Activated naive CD4-positive, alpha-beta T cell treated with Interleukin-2 at 50 U/mL for 16 hours (primary cell): ENCODE data around the gene LRRC8D.
"Not testable (repeated sequence)": the region's sequence is repeated elsewhere in the genome, so short reads cannot be mapped to it uniquely, and the experiment has no call there.

Source experiments
- DNase-seq: peaks from one replicate; pipeline ENCODE4 v3.0.0-alpha.2; 2020

LRRC8D gene

DNA sequence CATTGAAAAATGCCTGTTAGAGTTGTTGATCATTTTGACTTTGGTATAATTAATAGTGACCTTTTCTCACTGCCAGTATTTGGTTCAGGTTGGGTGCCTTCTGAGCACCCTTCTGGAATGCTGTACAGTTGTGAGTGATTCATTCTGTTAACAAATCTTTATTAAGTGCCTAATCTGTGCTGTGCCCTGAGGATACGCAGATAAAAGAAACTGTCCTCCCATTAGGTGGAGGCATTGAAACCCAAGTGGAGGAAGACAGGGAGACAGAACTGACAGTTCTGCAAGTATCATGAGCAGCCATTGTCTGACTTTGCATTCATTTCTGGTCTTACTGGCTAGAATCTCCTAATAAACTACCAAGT is 97.9 kb downstream of the LRRC8D start:
- DNase-seq: no peak

- no peak for DNase-seq
Measured at GRCh38 chr1:89919174-89919573, 98.3 kb downstream of the LRRC8D start.

- DNase-seq: no peak
Measured at GRCh38 chr1:89922911-89923310, 102.1 kb downstream of the LRRC8D start.

DNA sequence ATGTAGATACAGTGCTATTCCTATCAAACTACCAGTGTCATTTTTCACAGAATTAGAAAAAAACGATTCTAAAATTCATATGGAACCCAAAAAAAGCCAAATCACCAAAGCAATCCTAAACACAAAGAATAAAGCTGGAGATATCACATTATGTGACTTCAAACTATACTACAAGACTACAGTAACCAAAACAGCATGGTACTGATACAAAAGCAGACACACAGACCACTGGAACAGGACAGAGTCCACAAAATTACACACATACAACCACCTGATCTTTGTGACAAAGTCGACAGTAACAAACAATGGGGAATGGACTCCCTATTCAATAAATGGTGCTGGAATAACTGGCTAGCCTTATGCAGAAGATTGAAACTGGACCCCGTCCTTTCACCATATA is 102.7 kb downstream of the LRRC8D start:
- DNase-seq: no peak

- not testable (repeated sequence) for DNase-seq
Measured at GRCh38 chr1:89924075-89924474, 103.2 kb downstream of the LRRC8D start.

DNA sequence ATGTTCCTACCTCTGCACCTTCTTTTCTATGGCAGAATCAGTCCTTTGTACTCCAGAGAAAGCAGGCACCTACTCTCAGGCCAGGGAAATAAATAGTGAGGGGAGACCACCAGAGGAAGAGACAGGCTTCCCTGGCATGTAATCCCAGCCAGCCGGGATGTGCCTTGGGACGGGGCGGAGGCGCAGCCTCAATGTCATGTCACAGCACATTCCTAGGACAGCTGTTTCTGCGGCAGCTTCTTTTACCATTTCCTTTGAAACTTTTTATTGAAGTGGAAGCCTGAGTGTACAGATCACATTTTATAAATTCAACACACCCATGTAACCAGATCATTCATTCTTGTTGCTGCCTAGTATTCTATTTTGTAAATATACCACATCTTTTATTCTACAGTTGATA is 106.2 kb downstream of the LRRC8D start:
- no peak for DNase-seq

DNA sequence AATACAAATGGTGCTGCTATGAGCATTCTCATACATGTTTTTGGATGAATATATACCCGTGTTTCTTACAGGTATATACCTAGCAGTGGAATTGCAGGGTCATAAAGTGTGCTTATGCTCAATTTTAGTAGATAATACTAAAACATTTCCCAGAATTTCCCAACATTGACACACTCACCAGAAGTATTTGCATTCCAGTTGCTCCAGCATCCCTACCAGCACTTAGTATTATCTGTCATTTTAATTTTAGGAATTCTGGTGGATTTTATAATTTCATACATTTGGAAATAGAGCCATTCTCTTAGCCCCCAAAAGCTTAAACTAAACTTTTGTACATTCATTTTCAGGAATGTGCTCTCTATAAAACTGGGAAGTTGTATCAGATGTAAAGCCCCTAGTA is 106.6 kb downstream of the LRRC8D start:
- no peak for DNase-seq

GRCh38 chr1:89928506-89928905 is 107.7 kb downstream of the LRRC8D start:
- DNase-seq: no peak

DNA sequence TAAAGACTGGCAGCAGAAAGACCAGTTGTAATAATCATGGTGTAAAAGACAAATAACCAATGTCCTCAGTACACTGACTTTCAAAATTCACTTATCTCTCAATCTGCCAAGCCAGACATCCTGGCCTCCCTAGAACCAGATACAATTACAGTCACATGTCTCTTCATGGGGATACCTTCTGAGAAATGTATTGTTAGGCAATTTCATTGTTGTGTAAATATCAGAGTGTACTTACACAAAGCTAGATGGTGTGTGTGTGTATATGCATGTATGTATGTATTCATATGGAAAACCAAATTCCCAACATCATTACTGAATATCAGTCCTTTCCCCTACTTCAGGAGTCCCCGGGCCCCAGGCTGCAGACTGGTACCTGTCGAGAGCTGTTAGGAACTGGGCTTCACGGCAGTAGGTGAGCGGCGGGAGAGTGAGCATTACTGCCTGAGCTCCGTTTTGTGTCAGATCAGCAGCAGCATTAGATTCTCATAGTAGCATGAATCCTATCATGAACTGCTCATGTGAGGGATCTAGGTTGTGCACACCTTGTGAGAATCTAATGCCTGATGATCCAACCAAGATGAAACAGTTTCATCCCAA is 108.7 kb downstream of the LRRC8D start:
- DNase-seq: no peak

- no peak for DNase-seq
Measured at GRCh38 chr1:89930579-89930978, 109.7 kb downstream of the LRRC8D start.

DNA sequence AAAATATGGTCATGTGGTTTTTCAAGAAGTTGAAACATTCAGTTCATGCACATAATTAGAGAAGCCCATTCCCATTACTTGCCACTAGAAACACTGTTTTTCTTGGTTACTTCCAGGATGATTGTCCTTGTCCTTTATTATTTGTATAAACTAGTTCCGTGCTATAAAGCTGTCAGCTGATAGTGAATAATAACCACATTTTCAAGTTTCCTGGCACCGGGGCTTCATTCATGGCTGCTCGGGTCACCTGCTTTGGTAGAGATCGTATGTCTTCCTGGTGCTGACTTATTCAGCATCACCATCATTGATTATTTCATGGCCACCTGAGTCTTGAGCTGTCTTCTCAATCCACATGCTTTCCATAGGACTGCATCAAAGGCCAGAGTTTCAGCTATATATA is 111.1 kb downstream of the LRRC8D start:
- DNase-seq: no peak

- DNase-seq: no peak
Measured at GRCh38 chr1:89932598-89933364, 111.9 kb downstream of the LRRC8D start.

GRCh38 chr1:89934461-89934860 is 113.6 kb downstream of the LRRC8D start:
- no peak for DNase-seq

- no peak for DNase-seq
Measured at GRCh38 chr1:89935235-89935634, 114.4 kb downstream of the LRRC8D start.

GRCh38 chr1:89936694-89937093 is 115.9 kb downstream of the LRRC8D start:
- no peak for DNase-seq

GRCh38 chr1:89938171-89939055 is 117.6 kb downstream of the LRRC8D start:
- no peak for DNase-seq

DNA sequence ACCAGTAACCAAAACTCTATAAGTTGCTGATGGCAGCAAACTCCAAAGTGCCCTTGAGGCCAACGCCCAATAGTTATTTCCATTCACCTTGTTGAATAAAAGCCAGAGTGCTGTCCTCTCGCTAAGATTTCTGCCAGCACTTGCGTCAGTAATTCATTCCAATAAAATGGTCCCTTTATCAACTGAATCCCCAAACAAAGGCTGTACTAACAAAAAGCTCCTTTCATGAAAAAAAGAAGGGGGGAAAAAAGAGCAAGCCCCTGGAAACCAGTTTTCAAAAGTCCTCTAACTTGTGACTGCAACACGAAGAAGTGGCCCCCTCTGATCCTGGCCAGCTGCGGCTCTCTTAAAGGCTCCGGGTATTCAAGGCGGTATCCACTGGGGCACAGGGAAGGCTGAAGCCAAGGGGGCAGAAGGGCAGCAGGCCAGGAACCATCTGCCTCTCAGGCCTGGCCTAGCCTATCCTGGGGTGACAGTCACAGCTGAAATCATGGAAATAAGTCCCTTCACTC is 118.3 kb downstream of the LRRC8D start:
- DNase-seq: no peak

GRCh38 chr1:89939693-89940438 is 119.0 kb downstream of the LRRC8D start:
- no peak for DNase-seq

- DNase-seq: no peak
Measured at GRCh38 chr1:89941110-89941766, 120.4 kb downstream of the LRRC8D start.

GRCh38 chr1:89942014-89942413 is 121.2 kb downstream of the LRRC8D start:
- DNase-seq: no peak

- DNase-seq: no peak
Measured at GRCh38 chr1:89942825-89943658, 122.2 kb downstream of the LRRC8D start.
